ENCODE data around the gene UACA. TPM values are rescaled to one million over a fixed set of nuclear protein-coding genes. Genes with fewer than 3 reads are reported as not detected.

UACA gene
- total and polyA plus RNA-seq, 2 of the 8 experiments (the other 6 are each of a cell fraction or from before 2014, with no cell fraction given), result 28.6 to 38.9 TPM

- TF ChIP-seq SP1 (IDR thresholded peaks at IDR 0.05; ENCODE audit: low read depth, low read length) (peak; percentile 91), TAF1 (IDR thresholded peaks at IDR 0.05; ENCODE audit: low read depth, low read length) (peak; percentile 48), ASH2L (IDR thresholded peaks at IDR 0.05; ENCODE audit: low read length) (peak; percentile 6), E2F6 (IDR thresholded peaks at IDR 0.05) (peak; percentile 92), TCF12 (IDR thresholded peaks at IDR 0.05; ENCODE audit: low read depth, low read length) (no peak; the same call in 1 of the 2 replicates), EGR1 (IDR thresholded peaks at IDR 0.05; ENCODE audit: borderline replicate concordance, low read depth, low read length) (peak; percentile 80), HDAC2 (IDR thresholded peaks at IDR 0.05; ENCODE audit: borderline replicate concordance in 1 of 2, low read depth in 2 of 2, low read length in 2 of 2) (0 out of 4 replicates have a peak, but pooled peaks of 1 of the 2 experiments have one; percentile 31), MAX (IDR thresholded peaks at IDR 0.05) (peak; percentile 93), TBP (IDR thresholded peaks at IDR 0.05; ENCODE audit: low read depth, low read length) (peak; percentile 23), CHD2 (IDR thresholded peaks at IDR 0.05; ENCODE audit: low read length) (peak; percentile 55; the same call in 1 of the 2 replicates), SIRT6 (IDR thresholded peaks at IDR 0.05; ENCODE audit: low read length) (no peak), KDM4A (IDR thresholded peaks at IDR 0.05; ENCODE audit: low read depth, low read length, severe bottlenecking) (peak; percentile 95), CBX5 (IDR thresholded peaks at IDR 0.05; ENCODE audit: low read depth, low read length) (no peak), POLR2A (IDR thresholded peaks at IDR 0.05; ENCODE audit: control extremely low read depth in 1 of 2, low read depth in 2 of 2, low read length in 2 of 2) (peak; percentile 63 to 82), RBBP5 (IDR thresholded peaks at IDR 0.05; ENCODE audit: borderline replicate concordance, low read depth, low read length) (peak; percentile 77), SUZ12 (IDR thresholded peaks at IDR 0.05; ENCODE audit: low read length) (no peak)
Measured at GRCh38 chr15:70763120-70763949, at the start of gene UACA (continued).
